ENCODE results near the gene CST8. TPM values are rescaled to one million over a fixed set of nuclear protein-coding genes. Genes with fewer than 3 reads are reported as not detected.

CST8 gene
- total RNA-seq, 1 experiment from 2014 or later = not detected

DNA sequence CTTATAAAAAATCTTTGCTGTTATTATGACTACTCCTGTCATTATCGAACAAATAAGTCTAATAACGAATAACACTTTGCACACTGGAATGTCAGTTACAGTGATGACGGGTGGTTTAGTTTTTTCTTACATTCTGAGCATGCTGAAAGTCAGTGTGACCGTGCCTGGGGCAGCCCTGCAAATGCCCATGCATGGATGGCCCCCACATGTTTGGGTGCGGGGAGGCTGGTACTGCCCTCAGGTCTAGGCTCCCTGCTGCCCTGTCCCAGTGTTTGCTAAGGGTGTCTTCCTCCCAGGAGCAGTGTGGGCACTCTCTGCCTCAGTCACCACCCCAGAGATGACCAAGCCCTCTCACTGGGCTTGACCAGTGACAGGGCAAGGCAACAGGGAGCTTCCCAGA, 48.5 kb upstream of the CST8 start:
- Mint-ChIP-seq H3K27ac (no peak overlapping the region; a peak in 1 of 7 replicates), H3K27me3 (ENCODE audit: low read depth) (no peaks in the 10 kb centered on the region; the same call in 1 of the 2 replicates), H3K4me1 (peaks cover 5 to 8% of the 10 kb centered on the region in 2 experiments), H3K36me3 (ENCODE audit: insufficient read depth in 1 of 3, low read depth in 3 of 3) (no peaks in the 10 kb centered on the region), H3K9me3 (no peaks in the 10 kb centered on the region), H3K4me3 (no peak overlapping the region)
- H3K27ac ChIP-seq (ENCODE audit: insufficient read length, low read depth, low read length) = no peak overlapping the region
- no peak overlapping the region for H3K56ac ChIP-seq (ENCODE audit: insufficient read length, low read depth, low read length)
- TF ChIP-seq, protein P1, sequence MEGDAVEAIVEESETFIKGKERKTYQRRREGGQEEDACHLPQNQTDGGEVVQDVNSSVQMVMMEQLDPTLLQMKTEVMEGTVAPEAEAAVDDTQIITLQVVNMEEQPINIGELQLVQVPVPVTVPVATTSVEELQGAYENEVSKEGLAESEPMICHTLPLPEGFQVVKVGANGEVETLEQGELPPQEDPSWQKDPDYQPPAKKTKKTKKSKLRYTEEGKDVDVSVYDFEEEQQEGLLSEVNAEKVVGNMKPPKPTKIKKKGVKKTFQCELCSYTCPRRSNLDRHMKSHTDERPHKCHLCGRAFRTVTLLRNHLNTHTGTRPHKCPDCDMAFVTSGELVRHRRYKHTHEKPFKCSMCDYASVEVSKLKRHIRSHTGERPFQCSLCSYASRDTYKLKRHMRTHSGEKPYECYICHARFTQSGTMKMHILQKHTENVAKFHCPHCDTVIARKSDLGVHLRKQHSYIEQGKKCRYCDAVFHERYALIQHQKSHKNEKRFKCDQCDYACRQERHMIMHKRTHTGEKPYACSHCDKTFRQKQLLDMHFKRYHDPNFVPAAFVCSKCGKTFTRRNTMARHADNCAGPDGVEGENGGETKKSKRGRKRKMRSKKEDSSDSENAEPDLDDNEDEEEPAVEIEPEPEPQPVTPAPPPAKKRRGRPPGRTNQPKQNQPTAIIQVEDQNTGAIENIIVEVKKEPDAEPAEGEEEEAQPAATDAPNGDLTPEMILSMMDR (conservative IDR thresholded peaks at IDR 0.05) = no peak
- H2BK15ac ChIP-seq (ENCODE audit: low read depth, low read length) = no peak overlapping the region
- no peaks in the 10 kb centered on the region for H3K9me3 ChIP-seq (ENCODE audit: control insufficient read depth, low read depth, low read length)
- H2BK12ac ChIP-seq (ENCODE audit: insufficient read length, low read depth, low read length) = no peak overlapping the region
- H3K9ac ChIP-seq (ENCODE audit: extremely low read depth, insufficient read length, low read length) = no peak overlapping the region
- H3K4me1 ChIP-seq (ENCODE audit: insufficient read depth, low read length) = no peaks in the 10 kb centered on the region
- H3K79me2 ChIP-seq (ENCODE audit: insufficient read depth, low read length) = no peaks in the 10 kb centered on the region
- H3K4me2 ChIP-seq (ENCODE audit: insufficient read depth, insufficient read length, low read length) = no peak overlapping the region
- no peak overlapping the region for H3T11ph ChIP-seq (ENCODE audit: low read length)
- no peak overlapping the region for H3K23ac ChIP-seq (ENCODE audit: insufficient read length, low read depth, low read length)
- H2BK120ac ChIP-seq (ENCODE audit: low read depth, low read length, poor library complexity, severe bottlenecking) = no peak overlapping the region
- H2BK20ac ChIP-seq (ENCODE audit: low read depth, low read length, poor library complexity, severe bottlenecking) = no peak overlapping the region
- H3K14ac ChIP-seq (ENCODE audit: insufficient read depth, low read length) = no peak overlapping the region
- no peaks in the 10 kb centered on the region for H4K20me1 ChIP-seq (ENCODE audit: control insufficient read depth, insufficient read depth, insufficient read length)
- no peak overlapping the region for H4K8ac ChIP-seq (replicated peaks; ENCODE audit: insufficient read length, low read depth, low read length)
- no peaks in the 10 kb centered on the region for H3K79me1 ChIP-seq (ENCODE audit: insufficient read depth, low read depth, low read length, poor library complexity, severe bottlenecking)
- H3K4ac ChIP-seq (ENCODE audit: low read depth, low read length) = no peak overlapping the region
- no peak overlapping the region for H2BK5ac ChIP-seq (ENCODE audit: insufficient read length, low read length)
- no peak overlapping the region for H3K18ac ChIP-seq (ENCODE audit: insufficient read length, low read depth, low read length)
- no peaks in the 10 kb centered on the region for H3K27me3 ChIP-seq (ENCODE audit: insufficient read depth, low read length)
- no peak overlapping the region for H4K5ac ChIP-seq (ENCODE audit: insufficient read length, low read depth, low read length)
- H4K91ac ChIP-seq (ENCODE audit: insufficient read length, low read depth, low read length) = no peak overlapping the region
- WGBS (ENCODE audit: extremely low coverage, insufficient read length, low lambda C conversion rate) = no CpG with 5 or more reads among the region's 5 CpGs
- no peak overlapping the region for H2AFZ ChIP-seq (ENCODE audit: low read length)
- H3K23me2 ChIP-seq (ENCODE audit: insufficient read length, low read depth, low read length, poor library complexity, severe bottlenecking) = no peaks in the 10 kb centered on the region
- DNase-seq = no peak
- H2AK5ac ChIP-seq (ENCODE audit: insufficient read length, low read length) = no peak overlapping the region
